NCI-H2196 treated with DMSO at 0.1 percent for 48 hours (cell line): Measurements from ENCODE around the gene INAFM2.

Source experiments
- DNase-seq: peaks from one replicate; lab custom pipeline; 2025; ENCODE audit not compliant: unreplicated experiment; lab: John Stamatoyannopoulos, UW

Gene INAFM2

GRCh38 chr15:40327457-40327856 is 4.0 kb downstream of the INAFM2 start:
- no peak for DNase-seq

- no peak for DNase-seq
Observed at GRCh38 chr15:40328176-40328575, 4.7 kb downstream of the INAFM2 start.

- no peak for DNase-seq
Observed at GRCh38 chr15:40328751-40329150, 5.3 kb downstream of the INAFM2 start.

GRCh38 chr15:40329804-40330203 is 6.3 kb downstream of the INAFM2 start:
- DNase-seq: no peak

GRCh38 chr15:40330368-40330836 is 6.9 kb downstream of the INAFM2 start:
- no peak for DNase-seq

GRCh38 chr15:40331026-40331425 is 7.5 kb downstream of the INAFM2 start:
- no peak for DNase-seq

- no peak for DNase-seq
Observed at GRCh38 chr15:40331637-40332036, 8.1 kb downstream of the INAFM2 start.

GRCh38 chr15:40332113-40332781 is 8.8 kb downstream of the INAFM2 start:
- DNase-seq: no peak

GRCh38 chr15:40333922-40334492 is 10.5 kb downstream of the INAFM2 start:
- no peak for DNase-seq

GRCh38 chr15:40334541-40334940 is 11.0 kb downstream of the INAFM2 start:
- DNase-seq: no peak

GRCh38 chr15:40334941-40335795 is 11.7 kb downstream of the INAFM2 start:
- DNase-seq: no peak

- DNase-seq: no peak
Observed at GRCh38 chr15:40335938-40336743, 12.6 kb downstream of the INAFM2 start.

GRCh38 chr15:40336744-40337122 is 13.2 kb downstream of the INAFM2 start:
- DNase-seq: no peak

- no peak for DNase-seq
Observed at GRCh38 chr15:40337597-40337996, 14.1 kb downstream of the INAFM2 start.

- no peak for DNase-seq
Observed at GRCh38 chr15:40338041-40338657, 14.7 kb downstream of the INAFM2 start.

GRCh38 chr15:40338921-40339620 is 15.6 kb downstream of the INAFM2 start:
- no peak for DNase-seq

GRCh38 chr15:40339621-40339945 is 16.1 kb downstream of the INAFM2 start:
- DNase-seq: no peak

GRCh38 chr15:40340038-40340739 is 16.7 kb downstream of the INAFM2 start:
- no peak for DNase-seq

- peak; percentile 29 for DNase-seq
Observed at GRCh38 chr15:40340740-40341400, 17.4 kb downstream of the INAFM2 start, which contains the start of gene CCDC9B. TSS of gene CCDC9B (minus strand) at chr15:40340939. CDS start at chr15:40340819, 120 bp downstream.
